ENCODE results near the gene NUB1.

Gene NUB1

GRCh38 chr7:151423936-151424335, 82.3 kb downstream of the NUB1 start:
- in situ Hi-C loops (cut with HindIII; ENCODE audit: low sequenced_read_pairs): no loop called here
- H3K4me3 ChIP-seq (ENCODE audit: low read depth, low read length): no peak overlapping the region
- DNase-seq (ENCODE audit: low read depth, low spot score): no peak
- TF ChIP-seq CTCF (IDR thresholded peaks at IDR 0.05; ENCODE audit: low read depth, low read length): no peak

DNA sequence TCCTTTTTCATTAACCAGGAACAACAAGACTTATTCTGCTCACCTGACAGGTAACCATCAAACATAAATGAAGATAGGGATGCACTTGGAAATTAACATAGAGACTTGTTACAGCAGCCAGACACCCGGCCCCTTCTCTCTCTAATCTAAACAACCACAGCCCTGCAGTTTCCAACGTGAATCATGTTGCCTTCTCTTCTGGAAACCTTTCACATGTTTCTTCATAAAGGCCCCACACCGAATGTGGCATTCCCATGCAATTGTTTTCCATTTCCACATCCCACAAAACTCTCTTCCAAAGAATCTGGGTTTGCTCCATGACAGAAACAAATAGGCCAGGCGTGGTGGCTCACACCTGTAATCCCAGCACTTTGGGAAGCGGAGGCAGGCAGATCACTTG, 83.2 kb downstream of the NUB1 start:
- no peak for TF ChIP-seq CTCF (IDR thresholded peaks at IDR 0.05; ENCODE audit: low read depth, low read length)
- in situ Hi-C loops (cut with HindIII; ENCODE audit: low sequenced_read_pairs): no loop called here
- DNase-seq (ENCODE audit: low read depth, low spot score): no peak
- H3K4me3 ChIP-seq (ENCODE audit: low read depth, low read length): no peak overlapping the region

- peak; percentile 73 for DNase-seq (ENCODE audit: low read depth, low spot score)
- H3K4me3 ChIP-seq (ENCODE audit: low read depth, low read length): no peak overlapping the region
- no peak for TF ChIP-seq CTCF (IDR thresholded peaks at IDR 0.05; ENCODE audit: low read depth, low read length)
- in situ Hi-C loops (cut with HindIII; ENCODE audit: low sequenced_read_pairs): no loop called here
These were observed 84.2 kb downstream of the NUB1 start for GRCh38 chr7:151425670-151426440.

DNA sequence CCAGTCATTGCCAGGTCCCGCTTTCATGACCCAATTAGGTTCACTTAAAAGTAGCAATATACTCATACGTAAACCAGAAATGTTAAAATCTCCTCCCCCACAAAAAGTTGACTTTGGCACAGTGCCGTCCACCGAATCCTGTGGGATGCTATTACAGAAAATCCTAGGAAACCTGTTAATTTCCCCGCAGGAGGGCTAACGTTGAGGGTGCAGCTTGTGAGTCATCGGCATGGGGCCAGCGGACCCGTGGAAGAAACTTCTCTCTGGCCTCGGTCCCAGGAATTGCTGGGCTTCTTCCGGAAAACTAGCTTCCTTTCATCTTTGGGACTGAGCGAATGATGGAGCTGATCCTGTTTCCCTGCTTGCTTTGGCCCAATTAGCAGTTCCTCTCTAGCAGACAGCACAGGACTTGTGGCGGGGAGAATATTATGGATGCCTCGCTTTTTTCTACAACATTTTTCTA, 84.9 kb downstream of the NUB1 start:
- peak; percentile 96 for DNase-seq (ENCODE audit: low read depth, low spot score)
- no peak overlapping the region for H3K4me3 ChIP-seq (ENCODE audit: low read depth, low read length)
- TF ChIP-seq CTCF (IDR thresholded peaks at IDR 0.05; ENCODE audit: low read depth, low read length): no peak
- in situ Hi-C loops (cut with HindIII; ENCODE audit: low sequenced_read_pairs): no loop called here

DNA sequence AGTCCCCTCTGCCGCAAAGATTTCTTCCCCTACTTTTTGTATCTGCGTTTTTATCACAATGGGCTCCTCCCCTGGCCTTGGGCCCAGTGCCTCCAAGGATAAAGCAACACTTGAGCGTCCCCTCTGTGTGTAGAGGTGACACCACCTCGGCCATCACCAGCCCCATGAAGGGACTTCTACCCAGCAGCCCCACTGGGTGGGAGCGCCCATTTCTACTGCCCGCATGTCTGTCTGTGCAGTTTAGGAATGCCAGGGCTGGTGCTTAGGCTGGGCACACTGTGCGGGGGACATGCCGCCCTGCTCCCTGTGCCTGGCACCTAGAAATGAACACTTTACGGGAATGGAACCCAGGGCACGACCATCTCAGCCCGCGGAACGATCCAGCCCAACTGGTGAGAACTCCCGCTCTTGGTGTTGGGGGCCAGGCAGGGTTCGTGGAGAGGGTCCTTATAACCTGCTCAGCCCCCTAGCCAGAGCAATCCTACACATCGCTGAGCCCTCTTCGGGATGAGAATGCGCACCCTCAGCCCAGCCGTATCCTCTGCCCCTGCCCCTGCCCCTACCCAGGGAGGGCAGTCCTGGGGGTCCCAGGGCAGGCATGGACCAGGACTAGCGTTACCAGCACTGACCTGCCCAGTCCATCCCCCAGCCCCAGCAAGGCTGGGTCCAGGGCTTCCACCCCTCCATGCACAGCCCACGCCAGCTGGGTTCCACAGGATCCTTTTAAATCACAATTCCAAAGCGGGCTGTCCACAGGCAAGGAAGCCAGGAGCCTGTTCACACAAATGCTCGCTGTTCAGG, 85.5 kb downstream of the NUB1 start:
- in situ Hi-C loops (cut with HindIII; ENCODE audit: low sequenced_read_pairs): no loop called here
- H3K4me3 ChIP-seq (ENCODE audit: low read depth, low read length): no peak overlapping the region
- TF ChIP-seq CTCF (IDR thresholded peaks at IDR 0.05; ENCODE audit: low read depth, low read length): no peak
- DNase-seq (ENCODE audit: low read depth, low spot score): no peak

GRCh38 chr7:151427705-151428377, 86.2 kb downstream of the NUB1 start:
- H3K4me3 ChIP-seq (ENCODE audit: low read depth, low read length): no peak overlapping the region
- TF ChIP-seq CTCF (IDR thresholded peaks at IDR 0.05; ENCODE audit: low read depth, low read length): no peak
- in situ Hi-C loops (cut with HindIII; ENCODE audit: low sequenced_read_pairs): no loop called here
- DNase-seq (ENCODE audit: low read depth, low spot score): no peak

Measured in astrocyte of the spinal cord (primary cell).